NOMO-1 treated with dmso at 0.1 percent for 144 hours (cell line): ENCODE results near the gene ALG14.
A peak's percentile ranks its signal among the peaks of the same experiment; 100 is the strongest.
"Not testable (repeated sequence)": the region's sequence is repeated elsewhere in the genome, so short reads cannot be mapped to it uniquely, and the experiment has no call there.

ENCODE experiments used
- DNase-seq: peaks from one replicate; lab custom pipeline; 2025; ENCODE audit not compliant: unreplicated experiment; lab: John Stamatoyannopoulos, UW

Gene ALG14

GRCh38 chr1:95013950-95014574, 58.7 kb downstream of the ALG14 start:
- no peak for DNase-seq

GRCh38 chr1:95012389-95012788, 60.4 kb downstream of the ALG14 start:
- no peak for DNase-seq

DNA sequence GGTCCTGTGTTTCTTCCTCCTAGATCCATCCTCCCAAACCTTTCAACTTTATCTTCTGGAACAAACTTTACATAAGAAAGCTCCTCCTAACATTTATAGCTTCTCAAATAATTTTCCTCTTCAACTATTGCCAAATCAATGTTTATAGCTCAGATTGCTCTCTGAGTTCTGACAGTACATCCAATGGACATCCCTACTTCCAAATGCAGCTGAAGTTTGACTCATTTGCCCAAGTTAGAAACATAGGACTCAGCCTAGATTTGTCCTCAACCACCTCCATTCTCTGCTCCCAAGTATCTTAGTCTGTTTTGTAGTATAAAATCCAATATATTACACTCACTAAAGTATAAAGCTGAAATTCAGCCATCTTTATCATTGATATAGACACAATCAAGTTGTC, 62.6 kb downstream of the ALG14 start:
- no peak for DNase-seq

DNA sequence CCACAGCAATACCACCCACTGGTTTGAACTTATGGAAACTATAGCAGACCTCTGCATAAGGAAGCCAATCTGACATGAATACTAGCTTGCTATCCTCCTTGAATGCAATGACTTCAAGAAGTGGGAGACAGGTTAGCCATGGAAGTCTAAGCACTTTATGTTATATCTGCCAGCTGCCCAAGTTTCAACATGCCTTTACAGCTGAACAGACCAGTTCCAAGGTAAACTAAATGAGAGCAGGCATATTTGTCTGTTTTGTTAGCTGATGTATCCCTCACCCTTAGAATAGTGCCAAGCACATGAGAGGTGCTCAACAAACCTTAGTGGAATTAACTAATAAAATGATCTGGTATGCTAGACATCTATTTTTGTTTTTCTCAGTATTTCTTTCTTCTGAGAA, 65.1 kb downstream of the ALG14 start:
- DNase-seq = no peak

DNA sequence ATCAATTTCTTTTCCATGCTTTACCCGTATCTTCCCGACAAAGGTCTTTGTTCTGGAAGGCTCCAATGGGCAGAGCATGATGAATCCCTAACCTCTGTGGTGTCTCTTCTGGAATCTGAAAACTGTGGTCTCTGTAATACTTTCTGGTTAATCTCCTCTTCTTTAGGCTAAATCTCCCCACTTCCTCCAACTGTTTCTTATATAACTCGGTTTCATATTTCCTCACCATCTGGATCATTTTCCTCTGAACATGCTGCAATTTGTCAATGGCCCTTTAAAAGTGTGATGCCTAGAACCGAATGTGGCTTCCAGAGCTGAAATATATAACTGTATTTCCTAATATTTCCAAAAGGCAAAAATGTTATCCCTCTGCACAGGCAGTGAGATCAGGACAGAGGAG, 66.1 kb downstream of the ALG14 start:
- DNase-seq = no peak

DNA sequence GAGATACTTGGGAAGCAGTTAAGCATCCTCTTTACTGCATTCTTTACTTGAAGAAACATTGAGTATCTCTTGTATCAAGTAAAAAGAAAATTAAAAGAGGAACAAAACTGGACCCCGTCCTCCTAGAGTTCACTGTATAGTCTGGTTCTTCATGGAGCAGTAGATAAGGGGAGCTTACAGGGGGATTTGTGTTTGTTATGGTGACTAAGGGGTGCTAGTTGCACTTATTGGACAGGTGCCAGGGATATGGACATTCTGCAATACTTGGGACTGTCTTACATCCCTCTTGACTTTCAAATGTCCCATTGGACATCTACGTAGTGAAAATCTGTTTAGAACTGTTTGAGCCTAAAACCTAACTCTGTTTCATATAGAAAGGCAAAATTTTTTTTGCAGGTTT, 67.2 kb downstream of the ALG14 start:
- DNase-seq = no peak

GRCh38 chr1:95004013-95004412, 68.7 kb downstream of the ALG14 start:
- DNase-seq = peak; percentile 2

- no peak for DNase-seq
Measured at GRCh38 chr1:95003433-95003738, 69.4 kb downstream of the ALG14 start.

GRCh38 chr1:95002540-95003432, 70.0 kb downstream of the ALG14 start:
- no peak for DNase-seq

DNA sequence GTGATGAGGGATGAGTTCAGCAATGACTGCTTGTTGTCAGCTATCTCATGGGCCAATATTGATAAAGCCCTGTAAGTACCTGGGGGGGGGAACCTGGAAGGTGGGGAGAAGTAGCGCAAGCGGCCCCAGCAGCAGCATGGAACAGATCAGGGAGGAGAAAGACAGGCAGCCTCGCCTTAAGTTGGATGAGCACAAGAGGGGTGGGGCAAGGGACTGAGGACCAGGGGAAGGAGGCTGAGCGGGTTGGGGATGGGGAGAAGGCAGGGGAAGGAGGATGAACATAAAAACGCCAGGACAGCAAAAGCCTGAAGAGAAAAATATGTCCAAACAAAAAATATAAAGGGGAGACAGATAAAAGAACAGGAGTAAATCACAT, 70.6 kb downstream of the ALG14 start:
- no peak for DNase-seq

DNA sequence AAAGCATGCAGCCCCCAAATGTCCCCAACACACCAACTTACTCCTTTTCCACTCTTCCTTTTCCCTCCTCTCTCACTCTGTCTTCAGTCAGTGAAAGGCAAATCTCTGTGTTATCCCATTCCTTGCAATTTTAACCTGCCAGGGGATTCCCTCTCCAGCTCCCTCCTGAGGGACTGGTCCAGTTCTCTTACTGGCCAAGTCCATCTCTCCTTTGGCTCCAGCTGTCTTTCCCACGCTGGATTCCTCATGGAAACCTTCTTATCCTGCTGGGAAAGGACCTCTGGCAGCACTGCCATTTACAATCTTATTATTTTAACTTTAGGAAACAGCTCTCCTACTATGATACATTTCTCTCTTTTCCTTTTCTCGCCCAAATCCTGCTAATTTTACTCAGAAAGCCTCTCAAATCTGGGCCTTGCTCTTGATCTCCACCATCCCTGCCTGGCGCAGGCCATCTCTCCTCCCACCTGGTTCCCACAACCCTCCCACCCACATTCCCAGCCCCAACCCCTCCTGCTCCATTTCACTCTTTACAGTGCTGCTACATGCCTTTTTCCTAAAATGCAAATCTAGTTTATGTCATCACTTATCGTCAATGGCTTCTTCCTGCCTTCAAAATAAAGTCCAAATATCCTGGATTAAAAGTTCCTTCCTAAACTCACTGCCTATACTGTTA, 73.2 kb downstream of the ALG14 start:
- no peak for DNase-seq

DNA sequence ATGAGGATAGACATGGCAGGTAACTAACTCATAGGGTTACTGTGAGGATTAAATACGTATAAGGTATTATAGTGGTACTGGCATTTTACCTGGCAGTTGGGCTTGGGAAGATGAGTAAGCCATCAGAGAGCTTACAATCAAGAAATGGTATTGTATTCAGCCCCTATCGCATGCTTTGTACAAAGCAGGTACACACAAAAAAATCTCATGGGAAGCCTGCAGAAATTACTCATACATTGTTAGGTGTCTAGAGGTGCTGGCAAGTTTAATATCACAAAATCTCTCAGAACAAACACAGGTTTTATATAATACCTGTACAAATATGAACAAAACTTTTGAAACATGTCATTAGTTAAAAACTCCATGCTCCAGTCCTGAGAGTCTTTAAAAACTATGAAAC, 74.0 kb downstream of the ALG14 start:
- no peak for DNase-seq

DNA sequence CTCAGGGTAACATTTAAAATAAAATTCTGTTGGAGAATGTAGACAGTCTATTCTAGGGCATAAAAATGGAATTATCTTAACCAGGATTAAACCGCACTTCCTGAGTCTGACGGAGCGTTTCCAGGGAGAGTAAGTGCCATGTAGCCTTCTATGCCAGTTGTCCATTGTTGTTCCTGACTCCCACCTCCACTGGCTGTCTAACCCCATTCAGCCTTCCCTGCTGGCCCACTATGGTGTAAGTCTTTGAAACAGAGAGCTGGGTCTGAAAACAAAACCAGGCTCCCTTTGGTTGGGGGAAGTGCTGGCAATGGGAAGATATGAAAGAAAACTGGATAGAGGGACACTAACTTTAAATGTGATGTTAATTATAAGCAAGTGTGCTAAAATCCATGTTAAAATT, 74.6 kb downstream of the ALG14 start:
- no peak for DNase-seq

DNA sequence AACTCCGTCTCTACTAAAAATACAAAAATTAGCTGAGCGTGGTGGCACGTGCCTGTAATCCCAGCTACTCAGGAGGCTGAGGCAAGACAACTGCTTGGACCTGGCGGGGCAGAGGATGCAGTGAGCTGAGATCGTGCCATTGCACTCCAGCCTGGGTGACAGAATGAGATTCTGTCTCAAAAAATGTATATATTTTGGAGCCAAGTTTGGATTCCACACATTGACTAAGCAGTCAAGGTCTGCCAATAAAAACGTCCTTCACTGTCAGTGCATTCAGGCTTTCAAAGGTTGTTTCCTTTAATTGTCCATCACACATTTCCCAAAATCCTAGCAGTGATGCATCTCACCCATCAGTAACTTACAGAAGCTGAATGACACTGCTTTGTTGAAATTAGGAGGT, 77.2 kb downstream of the ALG14 start:
- not testable (repeated sequence) for DNase-seq

DNA sequence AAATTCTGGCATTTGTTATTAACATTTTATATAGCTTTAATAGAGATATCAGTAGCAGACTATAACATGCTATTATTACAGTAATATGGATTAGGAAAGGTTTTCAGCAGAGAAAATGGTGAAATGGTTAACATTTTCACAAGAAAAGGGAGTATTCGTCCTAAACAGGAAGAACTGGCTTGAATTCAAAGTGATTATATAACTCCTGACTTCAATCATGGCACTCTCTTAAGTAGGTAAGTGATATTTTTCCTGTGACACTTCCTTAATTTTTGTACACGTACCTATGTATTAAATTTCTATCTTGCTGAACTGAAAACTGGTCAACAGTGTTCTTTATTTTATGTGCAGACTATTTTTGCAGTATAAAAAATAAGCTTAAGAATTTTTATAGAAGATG, 77.9 kb downstream of the ALG14 start:
- DNase-seq = no peak

GRCh38 chr1:94993931-94994645, 78.7 kb downstream of the ALG14 start:
- no peak for DNase-seq

- no peak for DNase-seq
Measured at GRCh38 chr1:94992863-94993563, 79.7 kb downstream of the ALG14 start.

GRCh38 chr1:94992161-94992560, 80.6 kb downstream of the ALG14 start:
- no peak for DNase-seq

DNA sequence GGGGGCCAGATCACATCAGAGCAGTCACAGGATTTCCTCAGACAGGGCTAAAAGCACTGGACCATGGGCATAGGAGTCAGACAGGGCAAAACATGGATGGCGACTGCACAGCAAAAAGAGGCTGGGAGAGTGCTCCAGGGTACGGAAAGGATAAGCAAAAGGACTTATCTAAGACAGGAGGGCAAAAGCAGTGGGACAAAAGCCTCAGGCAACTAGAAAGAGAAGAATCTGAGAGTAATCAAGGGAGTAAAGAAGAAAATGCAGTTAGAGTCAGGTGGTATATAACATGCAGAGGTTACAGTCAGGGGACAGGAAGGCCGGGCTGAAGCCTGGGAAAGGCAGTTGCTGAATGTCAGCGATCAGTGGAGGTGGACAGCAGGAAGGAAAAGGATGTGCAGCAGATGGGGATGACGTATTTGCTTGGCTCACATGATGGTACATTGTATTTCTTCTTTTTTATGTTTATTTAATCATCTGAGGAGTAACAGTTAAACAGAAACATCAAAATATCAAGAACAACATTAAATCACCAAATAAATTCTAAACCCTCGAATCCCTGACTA, 82.8 kb downstream of the ALG14 start:
- DNase-seq = no peak

DNA sequence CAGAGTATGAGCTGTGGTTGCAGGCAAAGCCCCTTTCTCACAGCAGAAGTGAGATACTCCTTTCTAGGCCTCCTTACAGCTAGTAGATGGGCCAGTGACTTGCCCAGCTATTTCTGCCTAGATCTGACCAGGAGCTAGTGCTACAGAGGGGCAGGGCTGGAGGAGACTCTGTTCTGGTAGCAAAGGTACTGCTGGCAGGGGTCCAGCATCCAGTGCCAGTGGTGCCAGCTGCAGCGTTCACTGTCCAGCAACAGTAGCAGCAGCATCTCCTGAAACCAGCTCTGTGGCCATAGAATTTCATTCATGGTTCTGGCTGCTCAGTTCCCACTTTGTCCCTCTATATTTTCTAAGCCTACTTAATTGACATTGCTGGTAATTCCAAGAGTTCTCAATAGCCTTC, 83.4 kb downstream of the ALG14 start:
- DNase-seq = no peak

DNA sequence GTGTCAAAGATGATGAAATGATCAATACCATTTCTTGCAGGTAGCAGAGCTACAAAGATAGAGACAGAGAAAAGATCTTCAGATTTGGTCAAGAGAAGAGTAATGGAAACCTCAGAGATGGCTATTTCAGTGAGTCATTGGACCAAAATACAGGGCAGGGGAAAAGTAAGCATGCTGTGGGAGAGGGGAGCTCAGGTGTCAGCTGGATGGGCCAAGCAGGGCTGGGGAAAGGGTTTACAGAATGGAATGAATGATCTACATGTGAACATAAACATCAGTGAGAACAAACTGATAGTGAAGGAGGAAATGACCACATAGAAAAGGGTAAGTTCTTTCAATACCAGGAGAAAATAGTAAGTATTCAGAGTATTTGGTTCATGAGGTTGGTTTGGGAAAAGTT, 84.4 kb downstream of the ALG14 start:
- DNase-seq = no peak
